ENCODE measurements around the gene MERTK. TPM values are rescaled to one million over a fixed set of nuclear protein-coding genes. Genes with fewer than 3 reads are reported as not detected.

MERTK gene
- total RNA-seq, 1 donor from 2014 or later, result 0.63 TPM

DNA sequence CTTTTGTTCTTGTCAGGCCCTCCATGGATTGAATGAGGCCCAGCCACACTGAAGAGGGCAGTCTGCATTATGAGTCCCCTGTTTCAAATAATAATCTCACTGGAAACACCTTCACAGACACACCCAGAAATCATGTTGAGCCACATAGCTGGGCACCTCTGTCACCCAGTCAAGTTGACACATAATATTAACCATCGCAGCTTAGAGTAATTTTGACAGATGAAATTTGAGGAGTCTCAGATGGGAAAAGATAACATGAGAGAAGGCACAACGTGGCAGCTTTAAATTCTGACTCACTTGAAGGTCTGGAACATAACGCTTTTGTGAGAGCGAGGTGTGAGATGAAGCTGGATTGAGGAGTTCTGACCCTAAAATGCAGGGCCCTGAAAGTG is 85.8 kb downstream of the MERTK start:
- intact Hi-C loops (cut with micrococcal nuclease), result no loop called here
- Mint-ChIP-seq H3K27me3 (peaks cover 12% of the 10 kb centered on the region), H3K4me1 (peaks cover 13% of the 10 kb centered on the region), H3K4me3 (no peak overlapping the region), H3K9me3 (no peaks in the 10 kb centered on the region), H3K27ac (no peak overlapping the region), H3K36me3 (ENCODE audit: low read depth) (no peaks in the 10 kb centered on the region)
- no peak for DNase-seq

- intact Hi-C loops (cut with micrococcal nuclease), result no loop called here
- H3K9me3 Mint-ChIP-seq, result no peaks in the 10 kb centered on the region
- H3K36me3 Mint-ChIP-seq (ENCODE audit: low read depth), result no peaks in the 10 kb centered on the region
- peaks cover 13% of the 10 kb centered on the region for H3K4me1 Mint-ChIP-seq
- no peak for DNase-seq
- no peak overlapping the region for H3K4me3 Mint-ChIP-seq
- H3K27ac Mint-ChIP-seq, result no peak overlapping the region
- peaks cover 8% of the 10 kb centered on the region for H3K27me3 Mint-ChIP-seq
These were observed 87.1 kb downstream of the MERTK start for GRCh38 chr2:111985514-111985913.

DNA sequence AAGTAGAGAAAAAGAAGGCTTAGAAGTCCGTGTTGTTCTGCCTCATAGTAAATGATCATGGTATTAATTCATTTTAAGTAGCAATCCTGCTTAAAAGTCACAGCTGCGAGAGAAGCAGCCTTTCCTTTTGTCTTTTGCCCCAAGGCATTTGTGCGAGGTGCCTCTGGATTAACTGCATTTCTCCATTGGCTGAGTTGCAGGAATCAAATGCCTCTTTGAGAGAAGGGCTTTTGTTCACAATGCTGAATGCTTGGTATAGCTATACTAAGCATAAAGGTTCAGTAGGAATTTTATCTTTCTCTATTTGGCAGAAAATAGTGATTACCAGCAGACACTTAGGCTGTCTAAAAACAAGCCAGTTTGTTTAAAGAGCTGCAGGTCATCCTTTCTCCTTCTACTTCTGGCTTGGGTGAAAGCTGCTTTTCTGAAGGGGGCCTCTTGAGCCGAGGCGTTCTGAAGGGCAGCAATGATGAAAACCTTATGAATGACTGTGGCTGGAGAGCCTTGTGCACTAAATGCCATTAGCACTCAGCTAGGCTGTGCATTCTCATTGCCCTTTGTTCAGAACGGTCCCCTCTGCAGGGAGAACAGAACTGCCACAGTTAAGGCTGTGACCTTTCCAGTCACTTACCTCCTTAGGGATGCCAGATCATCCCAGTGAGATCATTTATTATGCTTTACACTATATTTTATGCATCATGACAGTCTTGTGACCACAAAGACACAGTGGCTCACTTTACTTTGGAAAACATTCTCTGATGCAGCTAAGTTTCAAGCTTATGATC is 87.9 kb downstream of the MERTK start:
- no peak overlapping the region for H3K4me3 Mint-ChIP-seq
- H3K36me3 Mint-ChIP-seq (ENCODE audit: low read depth), result no peaks in the 10 kb centered on the region
- no peak overlapping the region for H3K27ac Mint-ChIP-seq
- H3K9me3 Mint-ChIP-seq, result no peaks in the 10 kb centered on the region
- peaks cover 6% of the 10 kb centered on the region for H3K27me3 Mint-ChIP-seq
- intact Hi-C loops (cut with micrococcal nuclease), result no loop called here
- H3K4me1 Mint-ChIP-seq, result peaks cover 13% of the 10 kb centered on the region
- no peak for DNase-seq

DNA sequence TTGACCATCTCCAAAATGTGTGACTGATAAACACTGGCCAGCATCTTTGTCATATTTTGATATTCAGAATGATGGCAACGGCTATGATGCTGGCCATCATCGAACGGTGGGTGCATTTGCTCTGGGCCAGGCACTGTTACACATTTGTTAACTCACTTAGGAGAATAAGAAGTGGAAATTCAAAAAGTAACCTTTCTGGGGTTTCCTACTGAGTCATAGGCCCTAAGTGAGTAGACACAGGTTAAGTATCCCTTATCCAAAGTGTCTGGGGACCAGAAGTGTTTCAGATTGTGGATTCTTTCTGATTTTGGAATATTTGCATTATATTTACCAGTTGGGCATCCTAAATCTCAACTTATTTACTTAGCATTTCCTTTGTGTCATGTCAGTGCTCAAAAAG is 92.0 kb downstream of the MERTK start:
- H3K27ac Mint-ChIP-seq, result no peak overlapping the region
- intact Hi-C loops (cut with micrococcal nuclease), result no loop called here

DNA sequence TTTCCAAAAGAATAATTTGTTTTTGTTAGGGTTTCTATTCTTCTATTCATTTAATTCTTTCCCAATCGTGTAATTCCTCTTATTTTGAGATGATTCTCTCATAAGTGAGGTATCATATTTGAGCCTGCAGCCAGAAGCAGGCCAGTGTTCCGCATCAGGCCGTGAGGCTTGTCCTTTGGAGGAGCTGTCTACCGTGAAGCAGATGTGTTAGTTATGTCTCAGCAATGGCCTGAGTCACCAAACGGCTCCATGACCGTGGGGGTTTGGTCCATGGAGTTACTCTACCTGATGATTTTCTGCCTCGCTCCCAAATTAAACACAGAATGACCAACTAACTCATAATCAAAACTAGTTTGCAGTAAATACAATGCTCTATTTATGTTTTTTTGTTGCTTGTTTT is 92.4 kb downstream of the MERTK start:
- Mint-ChIP-seq H3K27ac (no peak overlapping the region), H3K4me1 (peaks cover 2% of the 10 kb centered on the region), H3K36me3 (ENCODE audit: low read depth) (no peaks in the 10 kb centered on the region), H3K27me3 (no peaks in the 10 kb centered on the region), H3K4me3 (no peak overlapping the region), H3K9me3 (no peaks in the 10 kb centered on the region)
- DNase-seq, result no peak
- intact Hi-C loops (cut with micrococcal nuclease), result no loop called here

More for the DNA sequence above, 92.0 kb downstream of the MERTK start:
- peaks cover 2% of the 10 kb centered on the region for H3K27me3 Mint-ChIP-seq
- H3K9me3 Mint-ChIP-seq, result no peaks in the 10 kb centered on the region
- peaks cover 2% of the 10 kb centered on the region for H3K4me1 Mint-ChIP-seq
- H3K4me3 Mint-ChIP-seq, result no peak overlapping the region
- DNase-seq, result no peak
- no peaks in the 10 kb centered on the region for H3K36me3 Mint-ChIP-seq (ENCODE audit: low read depth)

DNA sequence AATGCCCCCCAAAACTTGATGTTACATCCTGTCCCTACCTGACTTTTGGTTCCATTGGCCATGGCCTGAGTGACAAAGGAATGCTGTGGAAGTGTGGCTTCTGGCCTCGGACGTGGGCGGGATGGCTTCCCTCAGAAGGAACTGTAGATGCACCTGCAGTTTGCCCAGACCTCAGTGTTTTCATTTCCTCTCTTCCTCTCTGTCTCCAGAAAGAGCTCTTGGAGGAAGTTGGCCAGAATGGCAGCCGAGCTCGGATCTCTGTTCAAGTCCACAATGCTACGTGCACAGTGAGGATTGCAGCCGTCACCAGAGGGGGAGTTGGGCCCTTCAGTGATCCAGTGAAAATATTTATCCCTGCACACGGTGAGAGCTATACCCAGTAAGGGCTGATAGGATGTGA is 95.6 kb downstream of the MERTK start:
- intact Hi-C loops (cut with micrococcal nuclease), result no loop called here
- Mint-ChIP-seq H3K36me3 (ENCODE audit: low read depth) (no peaks in the 10 kb centered on the region), H3K9me3 (no peaks in the 10 kb centered on the region), H3K27ac (no peak overlapping the region), H3K27me3 (no peaks in the 10 kb centered on the region), H3K4me3 (no peak overlapping the region), H3K4me1 (peaks cover under 1% of the 10 kb centered on the region)
- no peak for DNase-seq

- Mint-ChIP-seq H3K4me3 (no peak overlapping the region), H3K9me3 (peaks cover under 1% of the 10 kb centered on the region), H3K27ac (no peak overlapping the region), H3K27me3 (peaks cover 3% of the 10 kb centered on the region), H3K4me1 (no peaks in the 10 kb centered on the region), H3K36me3 (ENCODE audit: low read depth) (no peaks in the 10 kb centered on the region)
- intact Hi-C loops (cut with micrococcal nuclease), result no loop called here
- no peak for DNase-seq
These were observed 96.7 kb downstream of the MERTK start for GRCh38 chr2:111995148-111995547.

GRCh38 chr2:111999809-112000208 is 101.4 kb downstream of the MERTK start:
- H3K9me3 Mint-ChIP-seq, result peaks cover 4% of the 10 kb centered on the region
- no peaks in the 10 kb centered on the region for H3K36me3 Mint-ChIP-seq (ENCODE audit: low read depth)
- H3K27me3 Mint-ChIP-seq, result peaks cover 3% of the 10 kb centered on the region
- H3K4me3 Mint-ChIP-seq, result no peak overlapping the region
- H3K27ac Mint-ChIP-seq, result no peak overlapping the region
- peaks cover 9% of the 10 kb centered on the region for H3K4me1 Mint-ChIP-seq
- intact Hi-C loops (cut with micrococcal nuclease), result no loop called here
- DNase-seq, result no peak

DNA sequence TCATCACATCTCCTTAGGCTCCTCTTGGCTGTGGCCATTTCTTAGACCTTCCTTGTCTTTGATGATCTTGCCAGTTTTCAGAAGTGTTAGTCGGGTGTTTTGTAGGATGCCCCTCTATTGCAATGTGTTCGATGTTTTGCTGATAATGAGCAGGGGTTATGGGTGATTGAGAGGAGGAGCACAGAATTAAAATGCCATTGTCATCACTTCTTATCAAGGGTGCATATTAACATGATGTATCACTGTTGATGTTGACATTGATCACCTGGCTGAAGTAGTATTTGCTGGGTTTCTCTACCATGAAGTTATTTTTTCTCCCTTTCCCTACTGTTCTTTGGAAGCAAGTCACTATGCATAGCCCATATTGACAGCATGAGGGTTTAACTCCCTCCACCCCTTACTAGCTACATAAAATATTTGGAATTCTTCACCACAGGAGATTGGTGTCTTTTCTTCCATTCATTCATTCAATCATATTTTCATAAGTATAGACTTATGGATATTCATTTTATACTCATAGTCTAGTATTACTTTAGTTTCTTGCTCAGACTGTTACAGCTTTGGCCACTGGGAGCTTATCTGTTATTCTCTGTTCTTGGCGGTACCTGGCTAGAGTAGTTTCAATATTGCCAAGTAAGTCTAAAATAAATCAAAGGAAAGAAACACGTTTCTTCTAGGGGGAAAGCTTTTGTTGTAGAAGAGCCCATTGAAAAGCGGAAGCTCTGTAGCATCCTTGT is 102.2 kb downstream of the MERTK start:
- Mint-ChIP-seq H3K27ac (no peak overlapping the region), H3K4me1 (peaks cover 9% of the 10 kb centered on the region), H3K9me3 (peaks cover 4% of the 10 kb centered on the region), H3K36me3 (ENCODE audit: low read depth) (no peaks in the 10 kb centered on the region), H3K27me3 (peaks cover 3% of the 10 kb centered on the region), H3K4me3 (no peak overlapping the region)
- intact Hi-C loops (cut with micrococcal nuclease), result no loop called here
- DNase-seq, result no peak

DNA sequence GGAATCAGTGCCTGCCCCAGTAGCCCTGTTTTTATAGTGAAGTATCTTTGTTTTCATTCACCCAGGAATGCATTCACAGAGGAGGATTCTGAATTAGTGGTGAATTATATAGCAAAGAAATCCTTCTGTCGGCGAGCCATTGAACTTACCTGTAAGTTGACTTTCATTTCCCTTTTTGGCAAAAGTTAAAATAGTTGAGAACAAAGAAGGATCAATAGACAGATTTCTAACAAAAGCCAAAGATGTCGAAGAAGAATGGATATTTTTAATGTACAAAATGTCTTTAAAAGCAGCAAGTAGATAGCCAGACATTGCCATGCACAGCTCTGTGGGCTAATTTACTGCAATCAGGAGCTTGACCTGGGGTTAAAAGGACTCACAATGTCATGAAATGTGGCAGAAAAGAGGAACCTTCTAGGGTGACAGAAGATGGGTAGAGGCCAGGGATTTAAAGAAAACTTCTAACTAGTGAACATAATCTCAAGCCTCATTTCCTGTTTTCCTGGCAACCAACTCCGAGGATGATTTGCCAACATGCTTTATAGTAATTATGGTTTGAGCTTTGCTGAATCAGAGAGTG is 102.8 kb downstream of the MERTK start:
- H3K9me3 Mint-ChIP-seq, result peaks cover 4% of the 10 kb centered on the region
- H3K27me3 Mint-ChIP-seq, result peaks cover 3% of the 10 kb centered on the region
- peaks cover 9% of the 10 kb centered on the region for H3K4me1 Mint-ChIP-seq
- intact Hi-C loops (cut with micrococcal nuclease), result no loop called here
- no peaks in the 10 kb centered on the region for H3K36me3 Mint-ChIP-seq (ENCODE audit: low read depth)
- no peak overlapping the region for H3K4me3 Mint-ChIP-seq
- no peak overlapping the region for H3K27ac Mint-ChIP-seq
- no peak for DNase-seq

DNA sequence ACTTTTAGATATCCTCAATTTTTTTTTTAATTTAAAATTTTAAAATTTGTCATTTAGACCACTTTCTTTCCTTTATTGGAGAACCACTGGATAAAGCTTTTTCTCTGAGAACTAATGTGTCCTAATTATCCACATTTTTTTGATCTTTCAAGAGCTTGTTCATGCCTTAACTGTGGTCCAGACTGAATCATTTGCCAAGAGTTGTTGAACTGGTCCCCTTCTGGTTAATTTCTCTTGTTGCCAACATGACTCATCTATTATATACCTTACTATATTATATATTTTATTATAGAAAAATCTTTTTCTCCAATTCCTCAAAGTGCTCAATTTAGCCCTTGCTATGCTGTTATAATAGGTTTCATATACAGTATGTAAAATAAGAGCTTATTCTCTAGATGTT is 103.5 kb downstream of the MERTK start:
- H3K4me1 Mint-ChIP-seq, result peaks cover 9% of the 10 kb centered on the region
- H3K27me3 Mint-ChIP-seq, result peaks cover 3% of the 10 kb centered on the region
- no peaks in the 10 kb centered on the region for H3K36me3 Mint-ChIP-seq (ENCODE audit: low read depth)
- intact Hi-C loops (cut with micrococcal nuclease), result no loop called here
- no peak overlapping the region for H3K27ac Mint-ChIP-seq
- no peak for DNase-seq
- no peak overlapping the region for H3K4me3 Mint-ChIP-seq
- peaks cover 4% of the 10 kb centered on the region for H3K9me3 Mint-ChIP-seq

- H3K4me3 Mint-ChIP-seq, result no peak overlapping the region
- peaks cover 9% of the 10 kb centered on the region for H3K4me1 Mint-ChIP-seq
- no peak overlapping the region for H3K27ac Mint-ChIP-seq
- intact Hi-C loops (cut with micrococcal nuclease), result no loop called here
- peaks cover 5% of the 10 kb centered on the region for H3K27me3 Mint-ChIP-seq
- no peak for DNase-seq
- H3K9me3 Mint-ChIP-seq, result peaks cover 4% of the 10 kb centered on the region
- H3K36me3 Mint-ChIP-seq (ENCODE audit: low read depth), result no peaks in the 10 kb centered on the region
These were observed 105.3 kb downstream of the MERTK start for GRCh38 chr2:112003576-112004252.

DNA sequence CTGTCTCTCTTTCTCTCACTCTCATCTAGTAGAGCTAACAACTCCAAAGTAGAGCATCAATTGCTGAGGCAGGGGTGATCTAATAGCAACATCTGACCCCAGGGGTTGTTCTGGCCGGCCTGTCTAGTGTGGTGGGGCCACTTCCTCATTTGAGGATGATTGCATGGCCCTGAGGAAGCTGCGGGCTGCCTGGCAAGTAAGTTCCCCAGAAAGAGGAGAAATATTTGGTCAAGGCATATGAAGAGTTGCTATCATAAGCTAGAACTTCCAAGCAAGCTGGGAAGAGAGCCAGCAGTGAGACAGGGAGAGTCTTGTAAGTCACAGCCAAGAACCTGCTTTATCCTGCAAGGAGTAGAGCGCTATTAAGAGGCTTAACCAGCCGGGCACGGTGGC is 105.8 kb downstream of the MERTK start:
- H3K4me3 Mint-ChIP-seq, result no peak overlapping the region
- no peaks in the 10 kb centered on the region for H3K36me3 Mint-ChIP-seq (ENCODE audit: low read depth)
- peaks cover 4% of the 10 kb centered on the region for H3K9me3 Mint-ChIP-seq
- no peak for DNase-seq
- H3K4me1 Mint-ChIP-seq, result peaks cover 9% of the 10 kb centered on the region
- intact Hi-C loops (cut with micrococcal nuclease), result no loop called here
- H3K27ac Mint-ChIP-seq, result no peak overlapping the region
- H3K27me3 Mint-ChIP-seq, result peaks cover 8% of the 10 kb centered on the region

Measured in activated CD4-positive, alpha-beta T cell treated with anti-CD3 and anti-CD28 coated beads, Interleukin-2, amount 10 ng/mL, durations not matched to agents 24 days and 14 days (primary cell).